ENCODE results near the gene GABRE.
"Not testable (repeated sequence)": the region's sequence is repeated elsewhere in the genome, so short reads cannot be mapped to it uniquely, and the experiment has no call there.

GABRE gene

DNA sequence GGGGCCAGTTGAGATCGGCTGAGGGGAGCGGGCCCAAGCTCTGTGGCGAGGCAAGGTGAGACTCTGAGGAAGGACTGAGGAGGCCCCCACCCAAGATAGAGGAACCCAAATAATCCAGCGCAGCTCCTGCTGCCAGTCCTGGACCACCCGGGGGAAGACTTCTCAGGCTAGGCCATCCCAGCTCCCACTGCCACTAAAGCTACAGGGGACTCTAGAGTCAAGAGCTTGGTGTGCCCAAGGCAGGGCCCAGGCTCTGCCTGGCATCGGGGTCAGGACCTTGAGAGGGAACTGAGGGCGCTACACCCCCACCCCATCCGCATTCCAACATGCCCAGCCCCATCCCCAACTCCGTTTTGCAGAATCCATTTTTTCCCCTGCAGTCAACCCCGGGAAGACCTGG is 53.2 kb downstream of the GABRE start:
- no peak overlapping the region for H3K4me3 ChIP-seq (ENCODE audit: extremely low read depth, insufficient read depth, low read length, poor library complexity, severe bottlenecking)
- WGBS, 2 experiments (ENCODE audit: insufficient coverage in 2 of 2) = 86 to 100% methylated on average over 1 to 3 of the region's 10 CpGs
- no peaks in the 10 kb centered on the region for H3K4me1 ChIP-seq (ENCODE audit: control insufficient read depth, insufficient read depth, low read length, poor library complexity, severe bottlenecking)
- H3K27ac ChIP-seq (ENCODE audit: low read depth, low read length, severe bottlenecking) = no peak overlapping the region
- no peaks in the 10 kb centered on the region for H3K9me3 ChIP-seq (ENCODE audit: control insufficient read depth, low read length)
- H3K36me3 ChIP-seq (ENCODE audit: control insufficient read depth, insufficient read depth, low read length) = no peaks in the 10 kb centered on the region

DNA sequence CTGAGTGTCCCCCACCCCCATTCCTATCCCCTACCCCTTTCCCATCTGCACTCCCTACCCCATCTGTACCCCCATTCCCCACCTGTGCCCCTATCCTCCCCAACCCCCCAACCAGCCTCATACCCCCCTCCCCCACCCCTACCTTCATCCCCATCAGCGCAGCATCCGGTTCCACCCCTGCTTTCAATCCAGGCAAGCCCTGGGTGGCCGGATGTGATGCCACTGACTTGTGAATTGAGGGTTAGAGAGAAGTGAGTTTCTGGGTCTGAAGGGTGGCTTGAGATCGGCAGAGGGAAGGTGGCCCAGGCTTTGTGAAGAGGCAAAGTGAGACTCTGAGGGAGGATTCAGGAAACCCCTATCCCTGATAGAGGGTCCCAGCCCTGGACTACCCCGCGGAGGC is 53.9 kb downstream of the GABRE start:
- Histone ChIP-seq H3K27ac (ENCODE audit: low read depth, low read length, severe bottlenecking) (no peak overlapping the region), H3K9me3 (ENCODE audit: control insufficient read depth, low read length) (no peaks in the 10 kb centered on the region), H3K4me3 (ENCODE audit: extremely low read depth, insufficient read depth, low read length, poor library complexity, severe bottlenecking) (no peak overlapping the region), H3K4me1 (ENCODE audit: control insufficient read depth, insufficient read depth, low read length, poor library complexity, severe bottlenecking) (no peaks in the 10 kb centered on the region), H3K36me3 (ENCODE audit: control insufficient read depth, insufficient read depth, low read length) (no peaks in the 10 kb centered on the region)
- 80 to 83% methylated on average over 1 of the region's 6 CpGs for WGBS, 2 experiments (ENCODE audit: insufficient coverage in 2 of 2)

DNA sequence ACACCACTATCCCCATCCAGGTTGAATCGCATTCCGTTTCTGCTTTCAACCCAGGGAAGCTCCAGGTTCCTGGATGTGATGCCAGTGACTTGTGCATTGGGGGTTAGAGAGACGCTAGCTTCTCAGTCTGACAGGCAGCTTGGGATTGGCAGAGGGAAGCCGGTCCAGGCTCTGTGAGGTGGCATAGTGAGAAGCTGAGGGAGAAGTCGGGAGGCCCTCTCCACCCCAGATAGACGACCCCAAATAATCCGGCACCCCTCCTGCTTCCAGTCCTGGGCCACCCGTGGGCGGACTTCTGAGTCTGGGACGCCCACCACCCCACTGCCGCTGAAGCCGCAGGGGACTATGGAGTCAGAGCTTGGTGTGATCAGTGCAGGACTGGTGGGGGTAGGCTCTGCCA is 54.4 kb downstream of the GABRE start:
- WGBS, 2 experiments (ENCODE audit: insufficient coverage in 2 of 2) = no CpG with 5 or more reads among the region's 12 CpGs
- no peaks in the 10 kb centered on the region for H3K9me3 ChIP-seq (ENCODE audit: control insufficient read depth, low read length)
- H3K4me3 ChIP-seq (ENCODE audit: extremely low read depth, insufficient read depth, low read length, poor library complexity, severe bottlenecking) = no peak overlapping the region
- no peaks in the 10 kb centered on the region for H3K36me3 ChIP-seq (ENCODE audit: control insufficient read depth, insufficient read depth, low read length)
- H3K4me1 ChIP-seq (ENCODE audit: control insufficient read depth, insufficient read depth, low read length, poor library complexity, severe bottlenecking) = no peaks in the 10 kb centered on the region
- H3K27ac ChIP-seq (ENCODE audit: low read depth, low read length, severe bottlenecking) = no peak overlapping the region

DNA sequence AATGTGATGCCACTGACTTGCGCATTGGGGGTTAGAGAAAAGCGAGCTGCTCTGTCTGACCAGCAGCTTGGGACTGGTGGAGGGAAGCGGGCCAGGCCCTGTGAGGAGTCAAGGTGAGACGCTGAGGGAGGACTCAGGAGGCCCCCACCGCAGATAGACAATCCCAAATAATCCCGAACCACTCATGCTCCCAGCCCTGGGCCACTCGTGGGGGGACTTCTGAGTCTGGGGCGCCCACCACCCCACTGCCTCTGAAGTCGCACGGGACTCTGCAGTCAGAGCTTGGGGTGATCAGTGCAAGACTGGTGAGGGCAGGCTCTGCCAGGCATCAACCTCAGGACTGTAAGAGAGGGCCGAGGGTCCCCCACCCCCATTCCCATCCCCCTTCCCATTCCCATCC is 54.9 kb downstream of the GABRE start:
- no peaks in the 10 kb centered on the region for H3K9me3 ChIP-seq (ENCODE audit: control insufficient read depth, low read length)
- H3K4me1 ChIP-seq (ENCODE audit: control insufficient read depth, insufficient read depth, low read length, poor library complexity, severe bottlenecking) = no peaks in the 10 kb centered on the region
- no peak overlapping the region for H3K4me3 ChIP-seq (ENCODE audit: extremely low read depth, insufficient read depth, low read length, poor library complexity, severe bottlenecking)
- WGBS, 2 experiments (ENCODE audit: insufficient coverage in 2 of 2) = no CpG with 5 or more reads among the region's 11 CpGs
- H3K36me3 ChIP-seq (ENCODE audit: control insufficient read depth, insufficient read depth, low read length) = no peaks in the 10 kb centered on the region
- H3K27ac ChIP-seq (ENCODE audit: low read depth, low read length, severe bottlenecking) = no peak overlapping the region

DNA sequence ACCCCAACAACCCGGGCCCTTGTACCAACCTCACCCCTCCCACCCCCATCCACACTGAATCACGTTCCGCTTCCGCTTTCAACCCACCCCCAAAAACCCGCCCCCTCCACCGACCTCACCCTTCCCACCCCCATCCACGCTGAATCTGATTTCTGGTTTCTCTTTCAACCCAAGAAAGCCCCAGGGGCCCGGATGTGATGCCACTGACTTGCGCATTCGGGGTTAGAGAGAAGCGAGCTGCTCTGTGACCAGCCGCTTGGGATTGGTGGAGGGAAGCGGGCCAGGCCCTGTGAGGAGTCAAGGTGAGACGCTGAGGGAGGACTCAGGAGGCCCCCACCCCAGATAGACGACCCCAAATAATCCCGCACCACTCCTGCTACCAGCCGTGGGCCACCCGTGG is 55.7 kb downstream of the GABRE start:
- not testable (repeated sequence) for H3K27ac ChIP-seq (ENCODE audit: low read depth, low read length, severe bottlenecking)

DNA sequence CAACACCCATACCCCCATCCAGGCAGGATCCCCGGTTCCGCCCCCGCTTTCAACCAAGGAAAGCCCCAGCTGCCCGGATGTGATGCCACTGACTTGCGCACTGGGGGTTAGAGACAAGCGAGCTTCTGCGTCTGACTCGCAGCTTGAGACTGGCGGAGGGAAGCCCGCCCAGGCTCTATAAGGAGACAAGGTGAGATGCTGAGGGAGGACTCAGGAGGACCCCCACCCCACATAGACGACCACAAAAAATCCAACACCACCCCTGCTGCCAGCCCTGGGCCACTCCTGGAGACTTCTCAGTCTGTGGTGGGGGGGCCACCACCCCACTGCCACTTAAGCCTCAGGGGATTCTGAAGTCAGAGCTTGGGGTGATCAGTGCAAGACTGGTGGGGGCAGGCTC is 61.7 kb downstream of the GABRE start, which contains the start of gene MAGEA4:
Gene MAGEA4 (plus strand): TSS at position 110 of the 400 bp plus-strand sequence. CDS start 10,776 bp downstream, outside the sequence.
- Histone ChIP-seq H3K4me3 (ENCODE audit: extremely low read depth, insufficient read depth, low read length, poor library complexity, severe bottlenecking) (no peak within 1 kb of the TSS), H3K36me3 (ENCODE audit: control insufficient read depth, insufficient read depth, low read length) (no peaks in the 10 kb centered on the region), H3K9me3 (ENCODE audit: control insufficient read depth, low read length) (no peaks in the 10 kb centered on the region), H3K27ac (ENCODE audit: low read depth, low read length, severe bottlenecking) (no peak within 1 kb of the TSS), H3K4me1 (ENCODE audit: control insufficient read depth, insufficient read depth, low read length, poor library complexity, severe bottlenecking) (no peaks in the 10 kb centered on the region)
- WGBS, 2 experiments (ENCODE audit: insufficient coverage in 2 of 2) = no CpG with 5 or more reads among the region's 11 CpGs

More for the DNA sequence above, 55.7 kb downstream of the GABRE start:
- not testable (repeated sequence) for H3K4me3 ChIP-seq (ENCODE audit: extremely low read depth, insufficient read depth, low read length, poor library complexity, severe bottlenecking); H3K4me1 ChIP-seq (ENCODE audit: control insufficient read depth, insufficient read depth, low read length, poor library complexity, severe bottlenecking); H3K36me3 ChIP-seq (ENCODE audit: control insufficient read depth, insufficient read depth, low read length); H3K9me3 ChIP-seq (ENCODE audit: control insufficient read depth, low read length)
- 90% methylated on average over 2 of the region's 18 CpGs; no CpG with 5 or more reads in 1 of the 2 experiments for WGBS, 2 experiments (ENCODE audit: insufficient coverage in 2 of 2)

DNA sequence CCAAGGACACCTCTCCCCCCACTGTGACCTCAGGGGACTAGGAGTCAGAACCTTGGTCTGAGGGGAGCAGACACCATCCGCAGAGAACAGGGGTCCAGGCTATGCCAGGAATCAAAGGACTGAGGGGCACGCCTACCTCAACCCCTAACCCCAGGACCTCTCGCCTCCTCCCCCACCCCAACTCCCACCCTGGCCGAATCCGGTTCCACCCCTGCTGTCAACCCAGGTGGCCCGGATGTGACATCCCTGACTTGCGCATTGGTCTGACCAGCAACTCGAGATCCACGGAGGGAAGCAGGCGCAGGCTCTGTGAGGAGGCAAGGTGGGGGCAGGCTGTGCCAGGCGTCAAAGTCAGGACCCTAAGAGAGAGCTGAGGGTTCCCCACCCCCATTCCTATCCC is 62.3 kb downstream of the GABRE start:
- no peaks in the 10 kb centered on the region for H3K36me3 ChIP-seq (ENCODE audit: control insufficient read depth, insufficient read depth, low read length)
- no peak overlapping the region for H3K27ac ChIP-seq (ENCODE audit: low read depth, low read length, severe bottlenecking)
- no peaks in the 10 kb centered on the region for H3K9me3 ChIP-seq (ENCODE audit: control insufficient read depth, low read length)
- WGBS, 2 experiments (ENCODE audit: insufficient coverage in 2 of 2) = 93% methylated on average over 3 of the region's 11 CpGs; no CpG with 5 or more reads in 1 of the 2 experiments
- no peaks in the 10 kb centered on the region for H3K4me1 ChIP-seq (ENCODE audit: control insufficient read depth, insufficient read depth, low read length, poor library complexity, severe bottlenecking)
- no peak overlapping the region for H3K4me3 ChIP-seq (ENCODE audit: extremely low read depth, insufficient read depth, low read length, poor library complexity, severe bottlenecking)

DNA sequence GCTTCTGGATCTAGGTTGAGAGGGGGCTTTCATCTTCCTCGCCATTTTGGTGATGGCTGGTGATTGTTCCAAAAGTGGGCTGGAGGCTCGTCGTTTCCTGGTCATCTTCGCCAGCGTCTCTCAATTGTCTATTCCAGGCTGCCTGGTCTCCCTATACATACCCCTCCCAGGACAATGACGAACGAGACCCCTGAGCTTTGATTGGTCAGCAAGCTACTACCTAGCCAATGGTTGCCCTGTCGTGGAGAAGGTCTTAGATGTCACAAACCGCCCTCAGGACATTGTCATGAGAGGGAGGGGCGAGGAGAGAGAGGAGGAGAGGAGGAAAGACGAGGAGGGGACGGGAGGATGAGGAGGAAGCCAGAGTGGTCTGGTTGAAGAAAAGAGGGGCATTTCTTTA is 69.5 kb downstream of the GABRE start:
- 100% methylated on average over 4 of the region's 12 CpGs; no CpG with 5 or more reads in 1 of the 2 experiments for WGBS, 2 experiments (ENCODE audit: insufficient coverage in 2 of 2)
- Histone ChIP-seq H3K36me3 (ENCODE audit: control insufficient read depth, insufficient read depth, low read length) (no peaks in the 10 kb centered on the region), H3K4me3 (ENCODE audit: extremely low read depth, insufficient read depth, low read length, poor library complexity, severe bottlenecking) (no peak overlapping the region), H3K27ac (ENCODE audit: low read depth, low read length, severe bottlenecking) (no peak overlapping the region), H3K4me1 (ENCODE audit: control insufficient read depth, insufficient read depth, low read length, poor library complexity, severe bottlenecking) (peaks cover 11% of the 10 kb centered on the region), H3K9me3 (ENCODE audit: control insufficient read depth, low read length) (no peaks in the 10 kb centered on the region)

All from mesodermal cell (in vitro differentiated cells).